DMS153 treated with DMSO at 0.1 percent for 48 hours (cell line): Measurements from ENCODE around the gene RPP30.

ENCODE experiments used
- DNase-seq: peaks from one replicate; lab custom pipeline; 2025; ENCODE audit not compliant: unreplicated experiment; lab: John Stamatoyannopoulos, UW

The RPP30 gene

DNA sequence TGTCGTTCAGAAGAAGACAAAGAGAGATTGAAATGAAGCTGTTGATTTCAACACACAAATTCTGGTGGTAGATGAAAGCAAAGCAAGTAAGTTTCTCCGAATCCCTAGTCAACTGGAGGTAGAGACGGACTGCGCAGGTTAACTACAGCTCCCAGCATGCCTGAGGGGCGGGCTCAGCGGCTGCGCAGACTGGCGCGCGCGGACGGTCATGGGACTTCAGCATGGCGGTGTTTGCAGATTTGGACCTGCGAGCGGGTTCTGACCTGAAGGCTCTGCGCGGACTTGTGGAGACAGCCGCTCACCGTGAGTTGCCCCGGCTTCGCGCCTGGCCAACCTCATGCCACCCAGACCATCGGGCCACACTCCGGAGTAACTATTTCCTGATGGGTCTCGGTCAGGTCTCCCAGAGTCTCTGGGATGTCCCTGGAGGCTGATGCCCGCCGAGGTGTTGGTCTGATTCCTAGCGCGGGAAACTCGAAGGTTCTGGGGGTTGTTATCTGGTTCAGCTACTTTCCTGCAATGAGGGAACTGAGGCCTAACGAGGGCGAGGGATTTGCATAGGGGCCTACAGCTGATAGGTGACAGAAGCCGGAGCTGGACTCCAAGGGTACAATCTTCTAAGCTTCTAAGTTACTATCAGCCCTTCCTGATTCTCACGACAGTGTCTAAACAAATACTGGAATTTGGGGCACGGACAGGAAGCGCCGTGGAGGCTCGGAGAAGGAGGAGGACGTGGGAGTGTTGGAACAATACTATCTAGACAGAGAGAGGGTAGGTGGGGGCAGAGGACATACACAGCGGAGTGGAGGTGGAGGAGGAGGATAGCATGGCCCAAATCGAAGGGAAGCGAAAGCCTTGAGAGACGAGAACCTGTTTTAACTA is at the start of gene RPP30:
TSS of gene RPP30 (plus strand) at position 209 of the 882 bp plus-strand sequence. CDS start at position 222, 13 bp downstream.
- DNase-seq = peak; percentile 40

DNA sequence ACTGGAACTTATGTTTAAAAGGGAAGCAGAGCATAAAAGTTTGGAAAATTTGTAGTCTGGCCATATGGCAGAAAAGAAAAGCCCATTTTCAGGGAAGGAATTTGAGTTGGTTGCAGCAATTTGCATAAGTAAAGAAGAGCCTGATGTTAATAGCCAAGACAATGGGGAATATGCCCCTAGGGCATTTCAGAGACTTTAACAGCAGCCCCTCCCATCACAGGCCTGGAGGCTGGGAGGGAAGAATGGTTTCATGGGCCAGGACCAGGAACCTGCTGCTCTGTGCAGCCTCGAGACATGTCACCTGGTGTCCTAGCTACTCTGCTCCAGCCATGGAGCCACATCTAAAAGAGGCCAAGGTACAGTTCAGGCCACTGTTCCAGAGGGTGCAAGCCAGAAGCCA is 49.3 kb upstream of the RPP30 start:
- DNase-seq = no peak

- no peak for DNase-seq
Observed at GRCh38 chr10:90832111-90832510, 39.7 kb upstream of the RPP30 start.

- DNase-seq = no peak
Observed at GRCh38 chr10:90834326-90834725, 37.4 kb upstream of the RPP30 start.

- DNase-seq = no peak
Observed at GRCh38 chr10:90837486-90837885, 34.3 kb upstream of the RPP30 start.

- no peak for DNase-seq
Observed at GRCh38 chr10:90842725-90843124, 29.0 kb upstream of the RPP30 start.

DNA sequence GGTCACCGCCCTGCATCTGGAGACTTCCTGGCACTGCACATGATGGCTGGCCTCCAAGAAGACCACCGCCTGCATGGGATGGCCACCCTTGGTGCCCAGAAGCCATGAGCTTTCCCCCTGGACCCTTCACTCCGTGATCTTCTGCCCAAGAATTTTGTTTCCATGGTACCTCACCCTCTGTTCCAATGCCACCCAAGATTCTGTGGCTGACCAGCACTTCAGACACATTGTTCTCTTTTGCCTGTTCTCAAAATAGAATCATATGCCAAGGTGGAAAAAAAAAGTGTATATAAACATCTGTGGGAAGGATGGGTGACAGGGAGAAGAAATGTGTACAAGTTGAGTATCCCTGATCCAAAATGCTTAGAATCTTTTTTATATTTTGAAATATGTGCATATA is 26.0 kb upstream of the RPP30 start:
- DNase-seq = no peak

DNA sequence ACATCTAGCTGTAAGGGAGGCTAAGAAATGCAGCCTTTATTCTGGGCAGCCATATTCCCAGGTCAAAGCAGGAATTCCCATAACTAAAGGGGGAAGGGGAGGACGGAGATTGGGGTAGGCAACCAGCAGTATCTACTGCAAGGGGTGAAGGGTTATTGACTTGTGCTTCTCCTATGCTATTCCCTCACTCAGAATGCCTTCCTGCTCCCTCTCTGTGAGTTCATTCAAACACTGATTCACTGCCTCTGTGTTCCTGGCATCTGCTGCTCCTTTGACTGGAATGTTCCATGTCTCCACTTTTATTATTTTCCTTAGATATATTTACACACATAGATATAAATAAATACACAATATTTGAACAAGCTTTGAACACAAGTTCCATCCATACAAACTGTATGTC is 25.0 kb upstream of the RPP30 start:
- DNase-seq = no peak

GRCh38 chr10:90847436-90847835 is 24.3 kb upstream of the RPP30 start:
- DNase-seq = no peak

DNA sequence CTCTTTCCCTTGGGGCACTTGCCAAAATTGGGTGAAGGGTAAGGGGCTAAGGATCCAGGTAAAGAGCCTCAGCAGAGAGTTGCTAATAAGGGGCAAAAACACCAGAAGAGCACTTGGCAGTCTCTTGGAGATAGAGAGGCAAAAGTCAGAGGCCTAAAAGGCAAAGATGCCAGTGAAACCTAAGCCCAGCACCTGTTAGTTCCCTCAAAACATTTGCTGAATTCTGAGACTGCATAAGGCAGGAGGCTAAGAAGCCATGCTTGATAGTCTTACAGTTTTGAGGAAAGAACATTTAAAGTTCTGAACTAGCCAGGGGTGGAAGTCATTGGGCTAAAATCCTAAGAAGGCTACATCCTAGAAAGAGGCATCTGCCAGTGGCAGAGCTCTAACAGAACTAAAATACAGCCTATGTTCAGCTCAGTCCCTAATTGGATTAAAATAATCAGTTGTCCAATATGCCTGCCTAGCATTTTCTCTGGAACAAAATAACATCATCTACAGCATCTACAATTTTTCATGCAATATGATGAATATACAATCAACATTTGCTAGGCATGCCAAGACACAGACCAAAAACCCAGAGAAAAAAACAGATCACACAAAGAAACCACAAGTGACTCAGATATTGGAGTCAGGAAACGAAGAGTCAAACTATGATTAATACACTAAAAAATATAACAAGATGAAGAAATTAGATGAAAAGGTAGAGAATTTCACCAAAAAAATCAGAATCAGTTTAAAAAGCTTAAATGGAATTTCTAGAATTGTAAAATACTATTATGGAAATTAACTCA is 21.6 kb upstream of the RPP30 start:
- DNase-seq = no peak

- no peak for DNase-seq
Observed at GRCh38 chr10:90855126-90855525, 16.6 kb upstream of the RPP30 start.

GRCh38 chr10:90856261-90856660 is 15.5 kb upstream of the RPP30 start:
- no peak for DNase-seq

GRCh38 chr10:90856964-90857634 is 14.7 kb upstream of the RPP30 start:
- DNase-seq = no peak

GRCh38 chr10:90857635-90858460 is 13.9 kb upstream of the RPP30 start, which contains the start of gene HTR7:
HTR7 (minus strand) TSS chr10:90858039; CDS start chr10:90857671, 368 bp downstream.
- no peak for DNase-seq

- no peak for DNase-seq
Observed at GRCh38 chr10:90858461-90858968, 13.3 kb upstream of the RPP30 start.

DNA sequence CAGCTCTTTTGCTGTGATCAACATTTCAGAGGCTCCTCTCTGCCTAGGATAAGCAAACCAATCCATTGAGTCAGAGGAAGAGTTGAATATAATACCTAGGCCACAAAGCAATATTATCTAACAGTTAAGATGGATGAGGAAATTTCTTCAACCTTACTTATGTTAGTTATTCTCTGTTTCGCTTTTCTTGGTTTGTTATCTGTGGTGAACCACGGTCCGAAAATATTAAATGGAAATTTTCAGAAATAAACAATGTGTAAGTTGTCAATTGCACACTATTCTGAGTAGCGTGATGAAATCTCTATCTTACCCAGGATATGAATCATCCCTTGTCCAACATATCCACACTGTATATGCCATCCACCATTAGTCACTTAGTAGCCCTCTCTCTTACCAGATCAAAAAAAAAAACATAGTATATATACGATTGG is 12.4 kb upstream of the RPP30 start:
- DNase-seq = no peak

DNA sequence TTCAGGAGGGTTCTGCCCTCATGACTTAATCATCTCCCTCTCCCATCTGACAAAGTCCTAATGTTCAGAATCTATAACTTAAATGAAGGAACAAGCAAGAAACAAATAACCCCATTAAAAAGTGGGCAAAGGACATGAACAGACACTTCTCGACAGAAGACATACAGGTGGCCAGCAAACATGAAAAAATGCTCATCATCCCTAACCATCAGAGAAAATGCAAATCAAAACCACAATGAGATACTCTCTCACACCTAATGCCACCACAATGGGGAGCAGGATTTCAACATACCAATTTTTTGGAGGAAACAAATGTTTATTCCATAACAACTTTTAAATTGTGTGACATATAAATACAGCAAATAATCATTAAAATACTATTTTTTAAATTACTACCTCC is 11.0 kb upstream of the RPP30 start:
- no peak for DNase-seq

DNA sequence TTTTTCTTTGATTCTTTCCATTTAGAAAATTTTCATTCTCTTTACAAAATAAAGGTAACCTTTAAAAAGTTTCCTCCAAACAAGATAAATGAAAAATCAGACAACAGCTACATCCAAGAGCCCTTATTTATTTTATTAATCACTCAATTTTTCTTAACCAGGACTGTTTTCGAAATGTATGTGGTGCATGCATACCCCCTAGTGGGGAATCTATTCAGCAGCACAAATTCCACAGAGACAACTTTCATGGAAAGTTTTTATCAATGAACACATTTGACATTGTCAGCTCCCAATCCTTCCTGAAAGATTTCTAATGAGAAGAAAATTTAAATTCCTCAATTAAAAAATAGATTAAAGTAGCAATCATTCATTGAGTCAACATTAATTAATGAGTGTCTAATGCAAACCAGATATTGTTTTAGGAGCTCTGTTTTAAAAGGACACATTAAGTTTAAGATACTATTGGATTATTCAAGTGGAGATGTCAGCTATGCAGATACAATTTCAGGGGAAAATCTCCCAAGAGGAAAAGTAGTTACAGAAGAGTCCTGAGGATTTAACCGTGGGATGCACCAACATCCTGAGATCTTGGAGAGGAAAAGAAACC is 8.8 kb upstream of the RPP30 start:
- no peak for DNase-seq

GRCh38 chr10:90865401-90865800 is 6.4 kb upstream of the RPP30 start:
- DNase-seq = no peak

DNA sequence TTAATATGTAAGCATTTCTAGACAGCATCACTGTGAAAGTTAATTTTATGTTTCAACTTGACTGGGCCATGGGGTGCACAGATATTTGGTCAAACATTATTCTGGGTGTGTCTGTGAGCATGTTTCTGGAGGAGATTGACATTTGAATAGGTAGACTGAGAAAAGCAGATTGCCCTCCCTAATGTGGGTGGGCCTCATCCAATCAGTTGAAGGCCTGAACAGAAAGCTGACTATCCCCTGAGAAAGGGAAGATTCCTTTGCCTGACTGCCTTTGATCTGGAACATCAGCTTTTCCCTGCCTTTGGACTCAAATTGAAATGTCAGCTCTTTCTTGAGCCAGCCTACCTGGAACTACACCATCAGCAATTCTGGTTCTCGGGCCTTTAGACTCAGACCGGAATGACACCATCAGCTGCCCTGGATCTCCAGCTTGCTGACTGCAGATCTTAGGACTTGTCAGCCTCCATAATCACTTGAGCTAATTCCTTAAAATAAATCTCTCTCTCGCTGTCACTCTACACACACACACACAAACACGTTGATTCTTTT is 5.7 kb upstream of the RPP30 start:
- DNase-seq = no peak
